Ramos (cell line): Measurements from ENCODE around the gene CAPN10.

Experiments
- in situ Hi-C: fragments of 300-500 bp; cut with MboI; formaldehyde crosslinking; loops from one replicate; pipeline ENCODE4 v1.14.3; 2022; ENCODE audit warnings: low sequenced_read_pairs; ENCODE audit not compliant: unreplicated experiment

The CAPN10 gene

DNA sequence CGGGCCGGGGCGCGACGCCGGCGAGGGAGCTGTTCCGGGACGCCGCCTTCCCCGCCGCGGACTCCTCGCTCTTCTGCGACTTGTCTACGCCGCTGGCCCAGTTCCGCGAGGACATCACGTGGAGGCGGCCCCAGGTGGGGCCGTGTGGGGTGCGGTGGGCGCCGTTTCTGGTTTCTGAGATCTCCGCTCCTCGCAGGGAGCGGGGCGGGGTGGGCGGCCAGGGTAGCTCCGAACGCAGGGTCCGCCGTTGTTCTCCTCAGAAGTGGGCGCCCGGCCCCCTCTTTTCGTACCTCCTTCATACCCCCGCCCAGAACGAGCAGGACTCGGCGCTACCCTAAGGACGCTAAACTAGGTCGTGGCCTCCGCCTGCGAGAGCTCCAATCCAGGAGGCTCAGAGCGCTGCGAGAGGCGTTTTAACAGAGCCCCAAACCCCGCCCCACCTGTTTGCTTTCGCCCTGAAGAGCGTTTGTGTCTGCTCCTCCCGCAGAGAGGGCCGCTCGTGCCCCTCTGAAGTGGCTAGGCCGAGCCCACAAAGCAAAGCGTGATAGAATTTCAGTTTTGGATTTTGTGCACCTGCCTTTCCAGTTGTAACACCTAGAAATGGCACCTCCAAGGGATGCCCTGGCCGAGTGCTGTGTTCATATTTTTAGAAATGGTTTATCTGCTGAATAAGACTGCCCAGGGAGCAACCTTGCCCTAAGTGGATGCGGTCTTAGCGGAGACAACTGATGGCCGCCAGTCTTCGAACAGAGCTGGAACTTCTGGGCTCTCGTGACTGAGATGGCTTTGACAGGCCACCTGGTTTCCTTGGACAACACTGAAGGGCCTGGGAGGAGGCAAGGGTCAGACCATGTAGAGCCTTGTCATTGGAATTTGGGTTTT, 626 bp downstream of the CAPN10 start:
- in situ Hi-C loops, result no loop called here

DNA sequence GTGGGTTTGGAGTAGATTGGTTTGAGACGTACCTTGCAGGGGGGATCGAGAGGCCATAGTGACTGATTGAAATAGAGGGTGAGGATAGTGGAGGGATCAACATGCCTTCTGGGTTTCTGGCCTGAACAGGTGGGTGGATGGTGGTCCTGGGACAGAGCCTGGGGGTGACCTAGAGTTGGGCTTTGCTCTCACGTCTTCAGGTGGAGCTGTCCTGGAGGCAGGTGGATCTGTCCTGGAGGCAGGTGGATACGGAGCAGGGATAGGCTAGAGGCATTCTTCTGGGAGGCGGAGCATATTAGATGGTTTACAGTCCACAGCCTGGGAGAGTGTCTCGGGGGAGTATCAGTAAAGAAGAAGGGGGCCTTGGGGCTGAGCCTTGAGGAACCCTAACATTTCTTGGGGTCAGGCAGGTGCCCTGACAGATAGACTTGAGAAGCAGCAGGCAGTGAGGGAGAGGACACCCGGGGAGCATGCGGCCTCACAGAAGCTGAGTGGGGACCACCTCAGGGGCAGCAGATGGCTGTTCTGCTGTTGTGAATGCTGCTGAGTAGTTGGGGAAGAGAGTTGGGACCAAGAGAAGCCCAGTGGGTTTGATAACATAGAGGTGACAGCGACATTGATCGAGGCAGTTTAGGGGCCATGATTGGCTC, 1.6 kb downstream of the CAPN10 start:
- in situ Hi-C loops, result no loop called here

DNA sequence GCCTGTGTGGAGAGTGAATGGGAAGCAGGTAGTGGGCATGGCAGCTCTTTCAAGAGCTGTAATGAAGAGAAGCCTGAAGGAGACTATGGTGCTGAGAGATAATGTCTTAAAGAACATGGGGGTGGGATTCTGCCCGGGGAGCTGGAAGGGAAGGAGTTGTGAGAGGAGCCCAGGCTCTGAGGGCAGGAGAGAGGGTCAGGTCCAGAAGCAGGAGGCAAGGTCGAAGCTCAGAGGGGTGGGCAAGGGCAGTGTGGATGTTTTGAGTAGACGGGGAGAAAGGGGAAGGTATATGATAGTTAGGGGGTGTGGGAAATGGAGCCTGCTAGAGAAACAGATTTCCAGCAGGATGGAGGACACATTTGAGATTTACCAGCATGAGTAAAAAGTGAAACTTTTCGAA, 2.1 kb downstream of the CAPN10 start:
- in situ Hi-C loops, result no loop called here

DNA sequence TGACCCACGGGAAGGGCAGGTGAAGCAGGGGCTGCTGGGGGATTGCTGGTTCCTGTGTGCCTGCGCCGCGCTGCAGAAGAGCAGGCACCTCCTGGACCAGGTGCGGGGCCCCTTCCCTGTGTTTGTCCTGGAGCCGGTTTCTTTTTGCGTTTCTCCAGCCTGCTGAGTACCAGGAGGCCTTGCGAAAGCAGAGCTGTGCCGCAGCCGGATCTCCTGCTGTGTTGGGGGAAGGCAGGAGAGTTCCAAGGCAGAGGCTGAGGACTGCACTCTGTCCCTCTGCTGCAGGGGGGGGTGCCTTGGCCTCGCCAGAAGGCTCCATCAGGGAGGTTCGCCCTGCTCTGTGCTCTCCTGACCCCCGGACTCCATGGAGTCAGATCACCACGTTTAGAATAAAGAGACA, 2.8 kb downstream of the CAPN10 start:
- in situ Hi-C loops, result no loop called here

DNA sequence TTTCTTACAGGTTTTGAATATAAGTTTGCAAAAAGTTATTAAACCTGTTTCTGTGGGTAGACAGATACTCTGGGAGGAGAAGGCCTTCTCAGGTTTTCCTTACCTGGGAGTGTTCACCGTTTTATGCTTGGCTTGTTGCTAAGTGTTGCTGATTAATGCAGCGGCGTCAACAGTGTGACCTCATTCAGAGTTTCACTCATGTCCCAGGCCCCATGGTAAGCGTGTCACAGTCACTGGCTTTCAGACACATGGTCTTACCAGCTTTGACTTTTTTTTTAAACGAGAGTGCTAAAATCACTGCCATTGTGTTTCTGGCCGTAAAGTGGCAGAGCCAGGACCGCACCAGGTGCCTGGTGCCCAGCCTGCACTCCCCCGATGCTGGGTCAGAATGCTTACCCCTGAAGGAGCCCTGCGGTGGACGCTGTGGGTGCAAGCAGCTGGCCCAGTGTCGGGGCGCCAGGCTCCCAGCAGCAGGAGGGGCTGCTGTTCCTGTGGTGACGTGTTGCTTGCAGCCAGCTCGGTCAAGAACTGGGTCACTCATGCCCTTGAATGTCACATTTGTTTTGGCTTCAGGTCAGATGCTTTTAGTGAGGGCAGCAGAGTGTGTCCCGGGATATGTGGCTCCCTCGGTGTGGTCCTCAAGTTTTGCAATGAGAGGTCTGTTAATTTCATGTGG, 3.5 kb downstream of the CAPN10 start:
- in situ Hi-C loops, result no loop called here

DNA sequence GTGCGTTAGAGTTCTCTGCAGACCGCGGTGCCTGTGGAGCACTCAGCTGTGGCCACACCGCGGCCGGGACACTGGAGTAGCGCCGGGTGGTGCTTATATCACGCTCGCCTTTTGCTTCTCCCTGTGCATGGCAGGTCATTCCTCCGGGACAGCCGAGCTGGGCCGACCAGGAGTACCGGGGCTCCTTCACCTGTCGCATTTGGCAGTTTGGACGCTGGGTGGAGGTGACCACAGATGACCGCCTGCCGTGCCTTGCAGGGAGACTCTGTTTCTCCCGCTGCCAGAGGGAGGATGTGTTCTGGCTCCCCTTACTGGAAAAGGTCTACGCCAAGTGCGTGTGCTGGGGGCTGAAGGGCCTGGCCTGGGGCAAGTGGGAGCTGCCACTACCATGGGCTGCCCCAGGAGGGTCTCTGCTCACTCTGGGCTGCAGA, 4.2 kb downstream of the CAPN10 start:
- in situ Hi-C loops, result no loop called here

DNA sequence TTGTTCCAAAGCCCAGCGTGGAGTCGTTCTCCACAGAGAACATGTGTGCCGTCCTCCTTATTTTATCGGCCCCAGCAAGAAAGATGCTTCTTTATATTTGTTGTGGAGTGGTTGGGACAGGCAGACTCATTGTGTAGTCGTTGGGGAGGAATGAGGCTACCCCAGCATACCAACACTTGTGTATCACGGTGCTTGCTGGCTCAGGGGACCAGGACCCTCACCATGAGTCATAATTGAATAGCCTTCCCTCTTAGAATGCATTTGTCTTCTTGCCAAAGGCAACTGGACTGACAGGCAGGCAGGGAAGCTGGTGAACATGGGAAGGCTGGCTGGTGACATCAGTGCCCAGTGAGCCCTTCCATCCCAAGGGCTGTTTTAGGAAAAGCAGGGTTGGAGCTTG, 4.7 kb downstream of the CAPN10 start:
- in situ Hi-C loops, result no loop called here

DNA sequence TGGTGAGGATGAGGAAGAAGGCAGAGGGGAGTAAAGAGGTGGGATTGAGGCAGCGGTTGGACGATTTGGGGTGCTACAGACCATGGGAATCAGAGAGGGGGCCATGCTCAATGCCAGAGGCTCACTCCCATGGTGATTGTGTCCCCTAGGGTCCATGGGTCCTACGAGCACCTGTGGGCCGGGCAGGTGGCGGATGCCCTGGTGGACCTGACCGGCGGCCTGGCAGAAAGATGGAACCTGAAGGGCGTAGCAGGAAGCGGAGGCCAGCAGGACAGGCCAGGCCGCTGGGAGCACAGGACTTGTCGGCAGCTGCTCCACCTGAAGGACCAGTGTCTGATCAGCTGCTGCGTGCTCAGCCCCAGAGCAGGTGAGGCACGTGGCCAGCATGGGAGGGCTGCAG, 5.2 kb downstream of the CAPN10 start:
- in situ Hi-C loops, result no loop called here

DNA sequence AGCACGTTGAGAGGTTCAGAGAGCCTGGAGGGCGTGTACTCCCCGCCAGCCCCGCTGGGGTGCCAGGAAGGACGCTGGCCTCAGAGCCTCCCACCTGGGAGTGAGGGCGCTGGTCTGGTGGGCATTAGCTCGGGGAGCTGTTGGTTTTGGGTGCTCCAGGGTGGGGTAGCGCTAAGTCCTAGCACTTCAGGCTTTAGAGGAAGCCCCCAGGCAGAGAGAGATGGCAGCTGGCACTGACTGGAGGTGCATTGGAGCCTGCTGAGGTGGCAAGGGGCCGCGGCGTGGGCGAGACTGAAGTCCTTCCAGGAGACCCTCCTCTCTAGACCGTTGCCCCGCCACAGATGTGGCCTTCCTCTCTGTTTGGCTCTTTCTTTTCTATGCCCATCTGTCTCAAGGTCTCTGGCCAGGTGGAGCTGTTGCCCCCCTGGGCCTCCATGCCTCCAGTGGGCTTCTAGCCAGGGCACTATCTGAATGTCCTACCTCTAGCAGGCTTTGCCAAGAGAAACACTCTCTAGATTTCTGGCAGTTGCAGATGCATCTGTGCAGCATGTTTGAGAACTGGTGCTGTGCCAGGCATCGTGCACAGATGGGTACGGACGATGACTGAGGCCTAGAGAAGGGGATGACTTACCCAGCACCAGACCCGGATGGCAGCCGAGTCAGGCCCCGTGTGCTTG, 6.6 kb downstream of the CAPN10 start:
- in situ Hi-C loops, result no loop called here

DNA sequence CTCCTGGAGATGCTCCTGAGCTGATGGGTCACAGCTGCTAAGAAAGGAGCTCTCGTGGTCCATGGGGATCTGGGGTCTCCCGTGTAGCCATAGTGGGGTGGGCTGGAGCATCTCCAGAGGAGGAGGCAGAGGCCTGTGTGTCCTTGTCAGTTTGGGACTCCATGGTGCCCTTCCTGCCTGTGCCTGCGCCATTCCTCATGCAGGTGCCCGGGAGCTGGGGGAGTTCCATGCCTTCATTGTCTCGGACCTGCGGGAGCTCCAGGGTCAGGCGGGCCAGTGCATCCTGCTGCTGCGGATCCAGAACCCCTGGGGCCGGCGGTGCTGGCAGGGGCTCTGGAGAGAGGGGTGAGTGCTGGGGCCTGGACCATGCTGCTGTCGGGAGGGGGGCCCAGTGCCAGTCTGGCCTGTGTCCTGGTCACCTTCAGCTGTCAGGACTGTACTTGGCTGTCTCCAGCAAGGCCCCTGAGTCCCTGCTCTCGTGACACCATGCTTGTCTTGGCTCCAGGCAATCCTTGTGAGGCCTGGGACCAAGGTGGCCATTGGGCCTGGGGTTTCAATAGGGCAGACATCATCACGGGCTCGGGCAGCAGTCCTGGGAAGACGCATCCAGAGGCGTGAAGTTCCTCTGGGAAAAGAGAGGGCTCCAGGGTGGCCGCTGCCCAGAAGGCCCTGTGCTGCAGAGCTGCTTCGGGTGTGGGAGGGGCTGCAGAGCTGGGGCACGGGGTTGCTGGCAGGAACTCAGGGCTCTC, 7.3 kb downstream of the CAPN10 start:
- in situ Hi-C loops, result no loop called here

DNA sequence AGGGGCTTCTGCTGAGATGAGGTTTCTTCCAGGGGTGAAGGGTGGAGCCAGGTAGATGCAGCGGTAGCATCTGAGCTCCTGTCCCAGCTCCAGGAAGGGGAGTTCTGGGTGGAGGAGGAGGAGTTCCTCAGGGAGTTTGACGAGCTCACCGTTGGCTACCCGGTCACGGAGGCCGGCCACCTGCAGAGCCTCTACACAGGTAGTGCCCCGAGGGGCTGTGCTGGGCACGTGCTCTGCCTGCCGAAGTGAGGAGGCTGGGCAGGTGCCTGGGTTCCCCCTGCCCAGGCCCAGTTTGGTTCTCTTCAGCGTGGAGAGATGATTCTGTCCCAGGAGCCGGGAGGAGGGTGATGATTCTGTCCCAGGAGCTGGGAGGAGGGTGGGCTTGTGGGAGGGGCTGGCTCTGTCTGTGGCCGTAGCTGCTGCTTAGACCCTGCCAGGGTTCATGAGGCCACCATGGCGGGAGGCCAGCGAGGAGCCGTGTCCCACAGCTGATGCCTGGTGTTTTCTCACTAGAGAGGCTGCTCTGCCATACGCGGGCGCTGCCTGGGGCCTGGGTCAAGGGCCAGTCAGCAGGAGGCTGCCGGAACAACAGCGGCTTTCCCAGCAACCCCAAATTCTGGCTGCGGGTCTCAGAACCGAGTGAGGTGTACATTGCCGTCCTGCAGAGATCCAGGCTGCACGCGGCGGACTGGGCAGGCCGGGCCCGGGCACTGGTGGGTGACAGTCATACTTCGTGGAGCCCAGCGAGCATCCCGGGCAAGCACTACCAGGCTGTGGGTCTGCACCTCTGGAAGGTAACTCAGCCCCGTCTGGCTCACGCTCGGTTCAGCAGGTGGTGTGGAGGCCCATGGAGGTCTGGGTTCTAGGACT, 8.2 kb downstream of the CAPN10 start:
- in situ Hi-C loops, result no loop called here

DNA sequence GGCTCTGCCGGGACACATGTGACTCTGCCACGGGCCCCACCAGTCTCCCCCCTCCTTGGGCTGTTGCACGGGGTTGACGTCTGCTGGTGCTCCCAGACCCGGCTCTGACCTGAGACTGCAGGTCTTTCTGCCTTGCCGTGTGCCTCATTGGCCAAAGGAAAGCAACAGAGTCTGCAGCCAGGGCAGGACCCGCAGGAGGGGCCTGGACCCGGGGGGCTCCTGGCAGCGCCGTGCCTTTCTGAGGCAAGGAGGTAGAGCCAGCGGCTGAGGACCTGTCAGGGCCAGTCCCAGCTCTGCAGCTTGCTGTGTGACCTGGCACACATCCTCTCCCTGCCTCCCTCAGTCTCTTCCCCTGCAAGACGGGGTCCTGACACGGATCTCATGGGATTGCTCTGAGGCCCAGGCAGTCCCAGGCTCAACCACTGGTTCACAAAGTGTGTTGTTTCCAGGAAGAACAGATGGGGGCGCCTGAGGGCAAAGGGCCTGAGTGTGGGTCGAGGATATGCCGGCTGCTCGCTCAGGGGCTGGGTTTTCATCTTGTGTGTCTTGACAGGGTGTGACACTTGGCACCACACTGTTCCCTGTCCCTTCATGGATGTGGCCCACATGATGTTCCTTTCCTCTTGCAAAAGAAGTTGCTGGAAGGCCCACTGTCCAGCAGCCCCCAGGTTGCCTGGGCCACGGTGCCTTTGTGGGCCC, 9.0 kb downstream of the CAPN10 start:
- in situ Hi-C loops, result no loop called here

DNA sequence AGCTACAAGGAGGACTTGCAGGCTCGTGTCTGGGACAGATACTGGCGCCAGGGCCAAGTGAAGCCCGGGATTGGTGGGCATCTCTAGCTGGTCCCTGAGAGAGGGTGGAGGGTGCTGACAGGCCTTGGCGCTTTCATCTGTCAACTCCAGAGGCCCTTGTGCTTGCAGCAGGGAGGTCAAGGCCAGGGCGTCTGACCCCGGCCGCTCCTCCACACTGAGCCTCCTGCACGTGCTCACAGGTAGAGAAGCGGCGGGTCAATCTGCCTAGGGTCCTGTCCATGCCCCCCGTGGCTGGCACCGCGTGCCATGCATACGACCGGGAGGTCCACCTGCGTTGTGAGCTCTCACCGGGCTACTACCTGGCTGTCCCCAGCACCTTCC, 9.5 kb downstream of the CAPN10 start:
- in situ Hi-C loops, result no loop called here

DNA sequence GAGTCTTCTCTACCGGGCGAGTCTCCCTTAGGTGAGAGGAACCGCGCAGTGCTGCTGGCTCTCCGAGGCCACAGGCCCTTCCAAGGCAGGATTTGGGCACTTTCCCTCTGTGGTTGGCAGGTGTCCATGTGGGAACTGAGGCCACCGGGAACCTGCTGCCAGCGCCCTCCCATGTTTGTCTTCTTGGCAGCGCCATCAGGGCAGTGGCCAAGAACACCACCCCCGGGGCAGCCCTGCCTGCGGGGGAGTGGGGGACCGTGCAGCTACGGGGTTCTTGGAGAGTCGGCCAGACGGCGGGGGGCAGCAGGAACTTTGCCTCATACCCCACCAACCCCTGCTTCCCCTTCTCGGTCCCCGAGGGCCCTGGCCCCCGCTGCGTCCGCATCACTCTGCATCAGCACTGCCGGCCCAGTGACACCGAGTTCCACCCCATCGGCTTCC, 10.0 kb downstream of the CAPN10 start:
- in situ Hi-C loops, result no loop called here

DNA sequence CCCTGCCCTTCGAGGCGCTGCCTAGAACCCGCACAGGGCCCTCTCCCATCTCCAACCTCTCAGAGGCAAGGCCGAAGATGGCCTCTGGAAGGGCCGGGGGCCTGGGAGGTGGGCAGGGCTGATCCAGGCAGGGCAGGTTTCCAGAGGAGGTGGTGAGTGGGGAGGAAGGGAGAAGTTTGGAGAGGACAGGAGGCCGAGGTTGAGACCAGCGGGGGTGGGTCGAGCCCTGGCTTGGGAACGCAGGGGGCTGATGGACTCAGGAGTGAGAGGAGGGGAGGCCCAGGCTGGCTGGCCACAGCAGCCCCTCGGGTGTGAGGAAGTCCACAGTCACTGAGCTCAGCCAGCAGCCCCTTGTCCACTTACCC, 10.5 kb downstream of the CAPN10 start:
- in situ Hi-C loops, result no loop called here

DNA sequence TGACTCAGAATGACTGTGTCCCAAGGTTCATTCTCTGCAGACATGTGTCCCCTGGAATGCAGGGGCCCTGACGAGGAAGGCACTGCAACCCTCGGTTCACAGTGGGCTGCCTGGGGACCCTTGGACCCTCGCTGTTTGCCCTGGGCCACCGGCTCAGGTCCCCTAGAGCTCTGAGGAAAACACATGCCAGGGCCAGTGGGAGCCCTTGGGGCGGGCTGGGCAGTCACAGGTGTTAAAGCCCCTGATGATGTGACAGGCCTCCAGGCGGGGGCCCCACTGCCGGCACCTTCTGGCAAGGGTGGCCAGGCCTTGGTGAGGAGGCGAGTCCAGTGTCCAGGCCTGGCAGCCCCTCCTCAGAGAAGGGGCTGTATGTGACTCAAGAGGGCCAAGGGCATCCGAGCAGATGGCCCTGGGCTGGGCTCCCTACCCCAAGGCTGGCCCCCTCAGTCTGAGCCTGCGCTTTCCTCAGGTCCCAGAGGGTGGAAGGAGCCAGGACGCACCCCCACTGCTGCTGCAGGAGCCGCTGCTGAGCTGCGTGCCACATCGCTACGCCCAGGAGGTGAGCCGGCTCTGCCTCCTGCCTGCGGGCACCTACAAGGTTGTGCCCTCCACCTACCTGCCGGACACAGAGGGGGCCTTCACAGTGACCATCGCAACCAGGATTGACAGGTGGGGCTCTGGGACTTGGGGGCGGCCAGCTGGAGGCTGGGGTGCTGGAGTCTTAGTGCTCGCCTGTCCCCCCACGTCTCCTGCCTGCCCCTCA, 11.1 kb downstream of the CAPN10 start:
- in situ Hi-C loops, result no loop called here

DNA sequence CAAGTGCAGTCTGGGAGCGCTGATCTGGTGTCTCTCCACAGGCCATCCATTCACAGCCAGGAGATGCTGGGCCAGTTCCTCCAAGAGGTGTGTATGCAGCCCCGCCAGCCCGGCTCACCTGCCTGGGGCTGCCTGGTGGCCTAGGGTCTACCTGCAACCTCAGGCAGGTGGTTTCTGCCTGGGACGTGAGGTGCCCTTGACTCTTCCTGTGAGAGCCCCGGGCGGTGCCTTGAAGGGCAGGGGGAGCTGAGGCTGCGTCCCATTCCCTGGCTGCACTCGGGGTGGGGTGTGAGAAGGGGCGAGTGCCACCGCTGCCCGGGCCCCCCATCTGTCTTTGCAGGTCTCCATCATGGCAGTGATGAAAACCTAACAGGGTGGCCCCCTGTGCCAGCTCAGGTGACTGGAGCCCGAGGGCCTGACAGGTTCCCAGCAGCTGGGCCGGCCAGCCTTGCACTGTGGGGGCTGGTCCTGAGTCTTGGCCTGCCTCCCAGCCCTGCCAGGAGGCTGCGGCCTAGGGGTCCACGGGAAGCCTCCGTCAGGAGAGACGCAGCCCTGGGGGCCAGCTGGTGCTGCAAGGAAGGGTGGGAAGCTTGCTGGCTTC, 11.9 kb downstream of the CAPN10 start:
- in situ Hi-C loops, result no loop called here
